ENCODE measurements around the gene TUNAR.
"Not testable (repeated sequence)": the region's sequence is repeated elsewhere in the genome, so short reads cannot be mapped to it uniquely, and the experiment has no call there.

The TUNAR gene

DNA sequence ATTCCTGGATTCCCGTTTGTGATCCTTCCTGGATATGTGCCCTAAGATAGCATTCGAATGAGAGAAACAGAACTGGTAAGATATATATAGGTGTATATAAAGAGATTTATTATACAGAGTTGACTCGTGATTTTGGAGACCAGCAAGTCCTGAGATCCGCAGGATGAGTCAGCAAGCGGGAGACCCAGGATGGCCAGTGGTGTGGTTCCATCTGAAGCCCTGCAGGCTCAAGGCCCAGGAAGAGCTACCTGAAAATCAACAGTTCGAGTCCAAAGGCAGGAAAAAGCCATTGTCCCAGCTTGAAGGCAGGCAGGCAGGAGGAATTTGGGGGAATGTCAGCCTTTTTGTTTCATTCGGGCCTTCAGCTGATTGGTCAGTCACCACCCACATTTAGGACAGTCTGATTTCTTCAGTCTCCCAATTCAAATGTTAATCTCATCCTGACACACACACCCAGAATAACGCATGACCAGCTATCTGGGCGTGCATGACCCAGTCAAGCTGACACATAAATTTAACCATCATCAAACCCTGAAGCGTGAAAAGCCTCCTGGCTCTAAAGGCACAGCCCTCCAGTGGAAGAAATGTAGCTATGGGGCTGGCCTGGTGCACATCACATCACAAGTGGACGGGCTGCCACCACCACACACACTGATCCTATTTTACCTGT lies 44.3 kb downstream of the TUNAR start:
- DNase-seq: no peak

GRCh38 chr14:95922080-95922479 lies 45.4 kb downstream of the TUNAR start:
- DNase-seq: no peak

GRCh38 chr14:95928751-95929150 lies 52.1 kb downstream of the TUNAR start:
- no peak for DNase-seq

- DNase-seq: no peak
Measured at GRCh38 chr14:95931384-95931783, 54.8 kb downstream of the TUNAR start.

DNA sequence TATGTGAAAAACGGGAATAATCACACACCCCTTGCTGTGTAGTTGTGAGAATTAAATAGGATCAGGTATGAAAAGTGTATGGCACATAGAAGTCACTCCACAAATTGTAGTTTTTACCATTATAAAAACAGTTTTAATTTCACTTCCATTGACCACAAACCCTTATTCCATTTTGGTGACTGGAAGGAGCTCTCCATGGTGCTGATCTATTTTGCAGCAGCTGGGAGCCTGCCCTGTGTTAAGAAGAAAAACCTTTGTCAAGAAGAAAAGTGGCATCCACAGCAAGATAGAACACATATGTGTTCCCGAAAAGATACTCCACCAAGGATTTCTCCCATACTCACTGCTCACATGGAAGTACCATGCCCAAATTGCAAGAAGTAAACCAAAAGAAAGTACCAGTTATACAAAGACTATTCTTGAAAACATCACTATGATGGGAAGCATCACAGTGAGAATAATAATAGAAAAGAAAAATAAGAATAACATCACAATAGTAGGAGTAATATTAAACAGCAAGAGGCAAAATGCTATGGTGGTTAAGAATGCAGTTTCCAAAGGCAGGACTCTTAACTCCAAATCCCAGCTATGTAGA lies 58.7 kb downstream of the TUNAR start:
- DNase-seq: no peak

- DNase-seq: no peak
Measured at GRCh38 chr14:95936041-95936440, 59.4 kb downstream of the TUNAR start.

DNA sequence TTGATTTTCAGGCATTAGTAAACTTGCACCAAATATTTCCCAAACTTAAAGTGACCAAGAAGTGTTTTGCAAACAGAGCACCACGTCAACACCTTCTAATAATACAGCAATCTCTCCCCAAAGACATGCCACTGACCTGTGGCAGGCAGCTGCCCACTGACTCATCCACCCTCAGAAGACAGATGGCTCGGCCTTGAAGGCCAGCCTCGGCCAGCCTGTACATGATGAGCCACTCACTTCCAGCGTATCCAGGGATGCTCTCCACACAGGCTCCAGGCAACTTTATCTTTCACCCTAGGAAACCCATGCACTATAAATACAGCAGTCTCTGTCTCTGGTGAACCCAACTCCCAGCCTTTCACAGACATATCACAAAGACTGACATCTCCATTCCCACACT lies 62.7 kb downstream of the TUNAR start:
- no peak for DNase-seq

DNA sequence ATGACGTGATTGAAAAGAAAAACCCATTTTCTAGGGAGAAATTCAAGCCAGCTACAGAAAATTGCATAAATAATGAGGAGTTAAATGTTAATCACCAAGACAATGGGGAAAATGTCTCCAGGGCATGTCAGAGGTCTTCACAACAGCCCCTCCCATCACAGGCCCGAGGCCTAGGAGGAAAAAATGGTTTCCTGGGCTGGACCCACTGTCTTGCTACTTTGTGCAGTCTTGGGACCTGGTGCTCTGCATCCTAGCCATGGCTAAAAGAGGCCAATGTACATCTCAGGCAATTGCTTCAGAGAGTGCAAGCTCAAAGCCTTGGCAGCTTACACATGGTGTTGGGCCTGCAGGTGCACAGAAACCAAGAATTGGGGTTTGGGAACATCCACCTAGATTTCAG lies 65.3 kb downstream of the TUNAR start:
- DNase-seq: no peak

GRCh38 chr14:95943699-95944098 lies 67.1 kb downstream of the TUNAR start:
- DNase-seq: no peak

- no peak for DNase-seq
Measured at GRCh38 chr14:95944462-95944861, 67.8 kb downstream of the TUNAR start.

- no peak for DNase-seq
Measured at GRCh38 chr14:95946867-95947266, 70.2 kb downstream of the TUNAR start.

GRCh38 chr14:95948558-95948981 lies 71.9 kb downstream of the TUNAR start:
- DNase-seq: no peak

DNA sequence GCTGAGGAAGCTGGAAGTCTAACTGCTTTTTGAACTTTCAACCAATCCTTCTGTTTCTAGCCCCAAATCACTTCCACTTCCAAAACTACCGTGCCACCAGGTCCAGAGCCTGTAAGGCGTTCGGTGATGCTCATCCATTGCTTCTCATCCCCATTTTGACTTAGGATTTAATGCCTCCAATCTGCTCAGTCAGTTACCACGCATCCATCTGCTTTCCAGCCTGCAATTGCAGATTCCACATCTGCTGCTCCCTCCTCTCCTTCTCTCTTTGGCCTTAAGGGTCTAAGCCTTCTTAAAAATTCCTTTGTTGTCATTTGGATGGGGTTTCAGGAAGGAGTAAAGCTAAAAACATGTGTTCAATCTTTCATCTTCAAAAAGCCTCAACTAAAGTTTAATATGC lies 74.7 kb downstream of the TUNAR start:
- DNase-seq: no peak

- no peak for DNase-seq
Measured at GRCh38 chr14:95953111-95953724, 76.6 kb downstream of the TUNAR start.

DNA sequence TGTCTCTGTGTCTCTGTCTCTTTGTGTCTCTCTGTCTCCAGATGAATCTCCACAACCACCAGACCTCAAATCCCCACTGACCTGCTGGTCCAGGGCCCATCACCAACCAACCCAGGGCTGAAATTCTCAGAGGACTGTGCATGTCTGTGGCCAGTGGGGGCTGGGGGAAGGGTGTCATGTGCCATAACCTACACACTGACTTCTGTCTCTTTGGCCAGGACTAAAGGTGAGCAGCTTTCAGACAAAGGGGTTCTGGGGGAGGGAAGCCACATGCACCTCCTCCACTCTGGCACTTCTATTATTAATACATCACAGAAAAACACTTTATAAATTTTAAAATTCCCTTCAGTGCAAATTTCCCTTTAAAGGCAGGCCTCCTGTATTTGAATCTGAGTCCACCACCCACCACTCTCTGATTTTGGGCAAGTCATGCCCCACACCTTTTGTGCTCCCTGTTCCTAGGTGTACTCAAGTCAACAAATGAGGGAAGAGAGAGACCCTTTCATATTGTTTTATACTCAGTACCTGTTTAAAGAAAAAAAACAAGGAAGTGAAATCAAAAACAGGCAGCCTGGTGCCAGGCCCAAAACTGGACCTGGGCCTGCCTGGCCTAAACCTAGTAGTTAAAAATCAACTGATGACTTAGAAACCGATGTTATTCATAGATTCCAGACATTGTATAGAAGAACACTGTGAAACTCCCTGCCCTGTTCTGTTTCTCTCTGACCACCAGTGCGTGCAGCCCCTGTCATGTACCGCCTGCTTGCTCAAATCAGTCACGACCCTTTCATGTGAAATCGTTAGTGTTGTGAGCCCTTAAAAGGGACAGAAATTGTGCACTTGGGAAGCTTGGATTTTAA lies 80.2 kb downstream of the TUNAR start:
- DNase-seq: no peak

- DNase-seq: no peak
Measured at GRCh38 chr14:95958105-95958504, 81.5 kb downstream of the TUNAR start.

GRCh38 chr14:95959317-95959716 lies 82.7 kb downstream of the TUNAR start:
- no peak for DNase-seq

DNA sequence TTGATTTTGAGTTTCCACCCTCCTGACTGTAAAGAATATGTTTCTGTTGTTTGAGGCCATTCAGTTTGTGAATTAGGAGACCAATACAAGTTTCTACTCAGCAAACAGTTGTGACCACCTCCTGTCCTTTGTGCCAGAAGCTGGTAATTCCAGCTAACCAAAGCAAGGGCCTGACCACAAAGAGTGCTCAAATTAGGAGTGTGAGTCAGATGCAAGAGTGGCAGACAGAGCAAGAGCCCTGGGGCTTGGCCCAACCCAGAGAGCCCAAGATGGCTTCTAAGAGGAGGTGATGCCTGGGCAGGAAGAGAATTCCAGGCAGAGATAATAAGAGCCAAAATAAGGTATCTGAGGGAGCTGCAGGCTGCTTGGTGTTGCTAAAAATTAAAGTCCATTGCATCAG lies 84.8 kb downstream of the TUNAR start:
- DNase-seq: no peak

GRCh38 chr14:95964901-95965300 lies 88.3 kb downstream of the TUNAR start:
- DNase-seq: no peak

DNA sequence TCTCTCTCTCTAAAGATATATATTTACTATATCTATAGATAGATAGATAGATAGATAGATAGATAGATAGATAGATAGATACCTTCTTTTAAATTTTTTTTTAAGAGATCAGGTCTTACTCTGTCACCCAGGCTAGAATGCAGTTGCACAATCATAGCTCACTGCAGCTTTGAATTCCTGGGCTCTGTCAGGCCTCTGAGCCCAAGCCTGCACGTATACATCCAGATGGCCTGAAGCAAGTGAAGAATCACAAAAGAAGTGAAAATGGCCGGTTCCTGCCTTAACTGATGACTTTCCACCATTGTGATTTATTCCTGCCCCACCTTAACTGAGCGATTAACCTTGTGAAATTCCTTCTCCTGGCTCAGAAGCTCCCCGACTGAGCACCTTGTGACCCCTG lies 91.4 kb downstream of the TUNAR start:
- DNase-seq: not testable (repeated sequence)

All from GDM1 (cell line).